IMR-90 (cell line): ENCODE results near the gene PBXIP1. TPM values are rescaled to one million over a fixed set of nuclear protein-coding genes. Genes with fewer than 3 reads are reported as not detected.

ENCODE experiments used
- ATAC-seq: fragments of 200-7000 bp; cut with Tn5 transposase; 2 replicates; pipeline ENCODE4 v1.9.1; 2020; ENCODE audit warnings: low read depth, mild to moderate bottlenecking, moderate library complexity
- BruUV-seq: library from RNA; stranded (reverse); fragments of 400-500 nt; replicated peaks from 2 replicates; lab custom pipeline; 2021; lab: Mats Ljungman, UMichigan
- CTCF ChIA-PET: fragments of 300-600 bp; formaldehyde crosslinking; extraction: SDS; loops from one replicate; lab custom pipeline; 2021; ENCODE audit warnings: antibody characterized with exemption; lab: Yijun Ruan, JAX
- POLR2A ChIA-PET: fragments of 300-600 bp; sonication (Branson Sonifier 250); formaldehyde crosslinking; loops from one replicate; lab custom pipeline; 2022; ENCODE audit warnings: antibody characterized with exemption; ENCODE audit not compliant: unreplicated experiment; lab: Charles Lee
- DNase-seq: peaks from one replicate; pipeline ENCODE4 v3.0.0; 2013
- H2AFZ ChIP-seq: replicated peaks from 2 replicates; pipeline ENCODE3; 2013; ENCODE audit warnings: low read length, mild to moderate bottlenecking; ENCODE audit not compliant: poor library complexity
- H2AK5ac ChIP-seq: 2 replicates; pipeline ENCODE4 v1.6.1; 2013; ENCODE audit warnings: low read depth, low read length, inconsistent platforms
- H2AK9ac ChIP-seq: replicated peaks from 2 replicates; pipeline ENCODE3; 2013; ENCODE audit warnings: mild to moderate bottlenecking, low read depth, low read length, moderate library complexity; ENCODE audit not compliant: poor library complexity
- H2BK120ac ChIP-seq: 2 replicates; pipeline ENCODE4 v1.6.1; 2013; ENCODE audit warnings: low read depth, low read length, inconsistent platforms
- H2BK15ac ChIP-seq: 3 replicates; pipeline ENCODE4 v1.6.1; 2013; ENCODE audit warnings: low read depth, low read length, inconsistent platforms
- H2BK20ac ChIP-seq: 2 replicates; pipeline ENCODE4 v1.6.1; 2013; ENCODE audit warnings: low read depth, mild to moderate bottlenecking, inconsistent platforms, low read length, moderate library complexity
- H2BK5ac ChIP-seq: 2 replicates; pipeline ENCODE4 v1.6.1; 2013; ENCODE audit warnings: mild to moderate bottlenecking, low read depth, low read length, inconsistent platforms; ENCODE audit not compliant: poor library complexity, severe bottlenecking
- H3K14ac ChIP-seq: replicated peaks from 2 replicates; pipeline ENCODE4 v1.6.1; 2013; ENCODE audit warnings: low read depth, low read length, inconsistent platforms
- H3K18ac ChIP-seq: 2 replicates; pipeline ENCODE4 v1.6.1; 2013; ENCODE audit warnings: low read depth, low read length, control low read depth
- H3K23ac ChIP-seq: 2 replicates; pipeline ENCODE4 v1.6.1; 2013; ENCODE audit warnings: low read depth, low read length, inconsistent platforms
- H3K27ac ChIP-seq: 2 replicates; pipeline ENCODE4 v1.5.1; 2013; ENCODE audit warnings: mild to moderate bottlenecking, control low read depth, low read length; ENCODE audit not compliant: insufficient read depth
- H3K27me3 ChIP-seq: 2 replicates; pipeline ENCODE4 v1.6.1; 2013; ENCODE audit warnings: low read length; ENCODE audit not compliant: control insufficient read depth, insufficient read depth
- H3K36me3 ChIP-seq: 2 replicates; pipeline ENCODE4 v1.6.1; 2013; ENCODE audit warnings: low read length, mixed read lengths; ENCODE audit not compliant: control insufficient read depth, insufficient read depth
- H3K4ac ChIP-seq: 2 replicates; pipeline ENCODE4 v1.6.1; 2013; ENCODE audit warnings: low read depth, low read length, inconsistent platforms
- H3K4me1 ChIP-seq: 2 replicates; pipeline ENCODE4 v1.6.1; 2013; ENCODE audit warnings: low read length, mixed read lengths; ENCODE audit not compliant: control insufficient read depth, insufficient read depth
- H3K4me2 ChIP-seq: 2 replicates; pipeline ENCODE4 v1.6.1; 2013; ENCODE audit warnings: low read depth, mild to moderate bottlenecking, control low read depth, low read length, moderate library complexity
- H3K4me3 ChIP-seq: 2 replicates; pipeline ENCODE4 v1.5.1; 2013; ENCODE audit warnings: low read depth, mild to moderate bottlenecking, control low read depth, low read length, moderate library complexity; ENCODE audit not compliant: insufficient read depth
- H3K56ac ChIP-seq: 2 replicates; pipeline ENCODE4 v1.6.1; 2013; ENCODE audit warnings: low read length, inconsistent platforms; ENCODE audit not compliant: insufficient read depth; ENCODE audit errors: extremely low read depth
- H3K79me1 ChIP-seq, 2 experiments: 2 replicates each; pipeline ENCODE4 v1.6.1; 2013; ENCODE audit warnings: low read length in 2 of 2, inconsistent platforms in 1 of 2, low read depth in 1 of 2
- H3K9ac ChIP-seq: 2 replicates; pipeline ENCODE4 v1.6.1; 2013; ENCODE audit warnings: low read depth, low read length, control low read depth
- H3K9me1 ChIP-seq: 2 replicates; pipeline ENCODE4 v1.6.1; 2013; ENCODE audit warnings: low read length, inconsistent platforms; ENCODE audit not compliant: insufficient read depth
- H3K9me3 ChIP-seq: 2 replicates; pipeline ENCODE4 v1.6.1; 2013; ENCODE audit warnings: low read length; ENCODE audit not compliant: control insufficient read depth, insufficient read depth
- H4K20me1 ChIP-seq: 2 replicates; pipeline ENCODE4 v1.6.1; 2013; ENCODE audit warnings: low read length, inconsistent platforms; ENCODE audit not compliant: insufficient read depth
- H4K5ac ChIP-seq: 2 replicates; pipeline ENCODE4 v1.6.1; 2013; ENCODE audit warnings: mild to moderate bottlenecking, low read depth, low read length, control low read depth
- H4K8ac ChIP-seq, 2 experiments: 2 replicates each; pipeline ENCODE4 v1.6.1; 2013; ENCODE audit warnings: low read depth in 2 of 2, low read length in 2 of 2, control low read depth in 1 of 2, inconsistent platforms in 1 of 2
- H4K91ac ChIP-seq: 2 replicates; pipeline ENCODE4 v1.6.1; 2013; ENCODE audit warnings: low read depth, low read length, inconsistent platforms; ENCODE audit not compliant: insufficient read depth
- BHLHE40 ChIP-seq: fragments of 150-350 bp; IDR thresholded peaks from 2 replicates; pipeline ENCODE4 v1.6.1; 2016; ENCODE audit warnings: mild to moderate bottlenecking, low read depth, low read length
- CEBPB ChIP-seq: IDR thresholded peaks from 2 replicates; pipeline ENCODE4 v1.6.1; 2012; ENCODE audit warnings: low read depth, low read length, improper control_type of control experiment
- CHD1 ChIP-seq: IDR thresholded peaks from 2 replicates; pipeline ENCODE4 v1.6.1; 2012; ENCODE audit warnings: low read depth, low read length, improper control_type of control experiment
- CTCF ChIP-seq: conservative IDR thresholded peaks from 2 replicates; pipeline ENCODE4 v1.5.1; 2012; ENCODE audit warnings: mild to moderate bottlenecking, low read depth, low read length, improper control_type of control experiment
- ELK1 ChIP-seq: fragments of 150-350 bp; IDR thresholded peaks from 2 replicates; pipeline ENCODE4 v1.6.1; 2016; ENCODE audit warnings: low read depth, mild to moderate bottlenecking, low read length, moderate library complexity, borderline replicate concordance
- FOS ChIP-seq: fragments of 150-350 bp; IDR thresholded peaks from 2 replicates; pipeline ENCODE4 v1.6.1; 2016; ENCODE audit warnings: low read depth, low read length
- MAZ ChIP-seq: IDR thresholded peaks from 2 replicates; pipeline ENCODE4 v1.6.1; 2012; ENCODE audit warnings: low read depth, mild to moderate bottlenecking, low read length, improper control_type of control experiment, moderate library complexity, borderline replicate concordance
- USF2 ChIP-seq: fragments of 150-350 bp; IDR thresholded peaks from 2 replicates; pipeline ENCODE4 v1.6.1; 2017; ENCODE audit warnings: mild to moderate bottlenecking, antibody characterized with exemption, low read length, low read depth
- WGBS, 2 experiments: methylation state at CpG; one replicate each; pipeline versions ENCODE4 v1.1.5 to v1.1.7; 2013; ENCODE audit warnings: missing lambda C conversion rate in 2 of 2; ENCODE audit not compliant: insufficient read length in 1 of 2; ENCODE audit errors: extremely low coverage in 2 of 2; 5-methylcytosine and 5-hydroxymethylcytosine counted together
- dilution Hi-C: fragments of 300-500 bp; cut with HindIII; formaldehyde crosslinking; loops from one replicate; pipeline ENCODE4 v1.14.3; 2018; ENCODE audit warnings: low sequenced_read_pairs; ENCODE audit not compliant: unreplicated experiment
- in situ Hi-C: fragments of 300-500 bp; cut with MboI; formaldehyde crosslinking; loops from 3 replicates; pipeline ENCODE4 v1.14.3; 2019; ENCODE audit warnings: low sequenced_read_pairs, inconsistent platforms, mixed read lengths
- intact Hi-C: fragments of 100-400 bp; cut with micrococcal nuclease; formaldehyde crosslinking; loops from 2 replicates; pipeline ENCODE4 v1.10.0; 2022
- polyA plus RNA-seq, 3 experiments: library from polyadenylated mRNA; depleted of rRNA; stranded (reverse); fragments of >200 nt; gene quantifications; 2 replicates each; pipeline ENCODE4 v1.2.3, GENCODE V29; 2012; ENCODE audit warnings: low replicate concordance in 1 of 3
- total RNA-seq: library from RNA; depleted of rRNA; stranded (reverse); fragments of >200 nt; gene quantifications from 2 replicates; pipeline ENCODE4 v1.2.3, GENCODE V29; 2012

Gene PBXIP1
- total and polyA plus RNA-seq, 2 of the 4 experiments (the other 2 are of a cell fraction), result 28.3 to 44.2 TPM

DNA sequence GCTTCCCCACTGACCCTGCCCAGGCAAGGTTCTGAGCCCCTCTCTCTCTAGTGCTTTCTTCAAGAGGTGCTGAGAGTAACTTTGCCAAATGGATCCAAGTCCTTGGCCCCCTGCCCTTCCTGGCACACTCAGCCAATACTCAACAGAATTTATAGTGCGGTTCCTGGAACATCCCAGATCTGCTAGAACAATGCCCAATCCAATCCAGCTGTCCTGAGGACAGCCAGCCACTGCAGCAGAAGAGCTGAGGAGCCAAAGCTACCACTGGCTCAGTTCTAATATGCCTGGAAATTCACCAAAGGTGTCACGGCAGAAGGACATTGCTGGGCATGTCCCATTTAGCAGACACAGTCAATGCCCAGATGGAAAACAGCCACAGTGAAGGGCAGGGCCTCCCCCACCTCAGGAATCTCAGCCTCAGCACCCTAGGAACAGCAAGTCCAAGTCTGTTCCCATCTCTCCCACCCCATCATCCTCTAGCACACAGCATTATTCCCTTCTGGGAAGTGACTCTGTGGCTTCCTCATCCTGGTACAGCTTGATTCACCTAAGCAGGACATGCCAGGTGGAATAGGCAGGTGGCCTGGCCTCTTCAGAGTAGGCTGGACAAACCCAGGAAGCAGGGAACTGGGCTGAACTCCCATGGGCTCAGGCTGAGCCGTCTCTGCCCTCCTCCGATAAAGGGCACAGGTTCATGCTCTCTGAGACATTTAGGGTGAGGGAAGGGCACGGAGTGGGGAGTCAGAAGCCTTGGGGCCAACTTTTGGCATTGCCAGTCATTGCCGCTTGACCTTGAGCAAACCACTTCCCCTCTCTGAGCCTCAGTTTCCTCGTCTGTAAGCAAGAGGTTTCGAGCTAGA is 44.0 kb downstream of the PBXIP1 start:
- Histone ChIP-seq H2BK5ac (no peak overlapping the region), H2AK9ac (no peak overlapping the region), H3K9ac (no peak overlapping the region), H2BK15ac (no peak overlapping the region), H3K79me1 (no peaks in the 10 kb centered on the region), H3K27ac (no peak overlapping the region), H3K9me3 (peaks cover 18% of the 10 kb centered on the region), H2BK20ac (no peak overlapping the region), H3K4ac (no peak overlapping the region), H4K20me1 (no peaks in the 10 kb centered on the region), H3K18ac (no peak overlapping the region), H3K4me1 (no peaks in the 10 kb centered on the region), H3K23ac (no peak overlapping the region), H3K4me3 (no peak overlapping the region), H3K36me3 (no peaks in the 10 kb centered on the region), H3K14ac (no peak overlapping the region), H3K9me1 (no peaks in the 10 kb centered on the region), H4K8ac (no peak overlapping the region), H4K91ac (no peak overlapping the region), H3K4me2 (no peak overlapping the region), H4K5ac (no peak overlapping the region), H3K56ac (no peak overlapping the region), H2BK120ac (no peak overlapping the region), H3K27me3 (peaks cover 31% of the 10 kb centered on the region), H2AFZ (no peak overlapping the region), H2AK5ac (no peak overlapping the region)
- TF ChIP-seq CHD1, result no peak
- TF ChIP-seq USF2, result no peak
- no peak for TF ChIP-seq CEBPB
- no peak for TF ChIP-seq MAZ
- TF ChIP-seq BHLHE40, result no peak
- TF ChIP-seq ELK1, result no peak
- TF ChIP-seq FOS, result no peak
- TF ChIP-seq CTCF, result no peak
- no TSS peak for BruUV-seq
- ChIA-PET CTCF (no interaction called here), POLR2A (no interaction called here)
- ATAC-seq (no peak), DNase-seq (no peak)
- dilution Hi-C loops (no loop called here), in situ Hi-C loops (no loop called here), intact Hi-C loops (no loop called here)
- WGBS, 2 experiments, result 51% methylated on average over 3 of the region's 8 CpGs; no CpG with 5 or more reads in 1 of the 2 experiments
